Activated naive CD8-positive, alpha-beta T cell treated with anti-CD3 and anti-CD28 coated beads for 36 hours (primary cell): Measurements from ENCODE around the gene BMERB1. TPM values are rescaled to one million over a fixed set of nuclear protein-coding genes. Genes with fewer than 3 reads are reported as not detected.
"Not testable (repeated sequence)": the region's sequence is repeated elsewhere in the genome, so short reads cannot be mapped to it uniquely, and the experiment has no call there.

Experiments used
- DNase-seq: peaks from one replicate; pipeline ENCODE4 v3.0.0; 2021
- H3K27ac Mint-ChIP-seq: one replicate; pipeline ENCODE4 v1.8.0; 2022; ENCODE audit warnings: mild to moderate bottlenecking, moderate library complexity, mixed read lengths
- H3K27me3 Mint-ChIP-seq: one replicate; pipeline ENCODE4 v1.8.0; 2022; ENCODE audit warnings: mild to moderate bottlenecking, mixed read lengths
- H3K36me3 Mint-ChIP-seq: one replicate; pipeline ENCODE4 v1.8.0; 2021; ENCODE audit warnings: mild to moderate bottlenecking, mixed read lengths
- H3K4me1 Mint-ChIP-seq: one replicate; pipeline ENCODE4 v1.8.0; 2021; ENCODE audit warnings: mixed read lengths
- H3K4me3 Mint-ChIP-seq: one replicate; pipeline ENCODE4 v1.8.0; 2022; ENCODE audit warnings: mild to moderate bottlenecking, moderate library complexity, mixed read lengths
- H3K9me3 Mint-ChIP-seq: one replicate; pipeline ENCODE4 v1.8.0; 2022; ENCODE audit warnings: mixed read lengths
- total RNA-seq, 2 experiments: library from RNA; stranded (reverse); gene quantifications; one replicate each; pipeline ENCODE4 v1.2.3, GENCODE V29; 2021

Gene BMERB1
- total RNA-seq, 2 experiments from 2014 or later = 19.9 to 24.8 TPM

DNA sequence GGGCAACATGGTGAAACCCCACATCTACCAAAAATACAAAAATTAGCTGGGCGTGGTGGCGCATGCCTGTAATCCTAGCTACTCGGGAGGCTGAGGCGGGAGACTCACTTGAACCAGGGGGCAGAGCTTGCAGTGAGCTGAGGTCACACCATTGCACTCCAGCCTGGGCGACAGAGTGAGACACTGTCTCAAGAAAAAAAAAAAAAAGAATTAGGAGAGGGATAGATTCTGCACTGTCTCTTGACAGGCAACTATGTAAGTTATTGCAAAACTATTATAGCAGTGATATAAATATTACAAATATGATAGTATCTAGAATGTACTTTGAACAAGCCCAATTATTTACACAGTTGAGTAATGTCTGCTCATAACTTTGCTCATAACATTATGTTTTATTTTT is 7.8 kb downstream of the BMERB1 start:
- H3K27me3 Mint-ChIP-seq, H3K4me1 Mint-ChIP-seq, H3K27ac Mint-ChIP-seq, H3K36me3 Mint-ChIP-seq, H3K9me3 Mint-ChIP-seq, DNase-seq, H3K4me3 Mint-ChIP-seq: not testable (repeated sequence)

DNA sequence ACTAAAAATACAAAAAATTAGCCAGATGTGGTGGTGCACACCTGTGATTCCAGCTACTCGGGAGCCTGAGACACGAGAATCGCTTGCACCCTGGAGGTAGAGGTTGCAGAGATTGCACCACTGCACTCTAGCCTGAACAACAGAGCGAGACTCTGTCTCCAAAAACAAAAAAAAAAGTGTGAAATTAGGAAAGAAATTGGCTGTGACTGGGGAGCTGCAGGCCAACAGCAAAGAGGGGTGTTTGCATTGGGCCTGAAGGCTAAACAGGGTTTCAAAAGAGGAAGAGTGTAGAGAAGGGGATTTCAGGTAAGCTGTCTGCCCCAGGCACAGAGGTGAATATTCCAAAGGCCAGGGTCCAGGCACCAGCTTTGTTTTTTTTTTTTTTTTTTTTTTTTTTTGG is 9.4 kb downstream of the BMERB1 start:
- Mint-ChIP-seq H3K4me1 (peaks cover 8% of the 10 kb centered on the region), H3K4me3 (no peak overlapping the region), H3K27ac (no peak overlapping the region), H3K9me3 (peaks cover 8% of the 10 kb centered on the region), H3K36me3 (peaks cover 12% of the 10 kb centered on the region), H3K27me3 (no peaks in the 10 kb centered on the region)
- DNase-seq = no peak

DNA sequence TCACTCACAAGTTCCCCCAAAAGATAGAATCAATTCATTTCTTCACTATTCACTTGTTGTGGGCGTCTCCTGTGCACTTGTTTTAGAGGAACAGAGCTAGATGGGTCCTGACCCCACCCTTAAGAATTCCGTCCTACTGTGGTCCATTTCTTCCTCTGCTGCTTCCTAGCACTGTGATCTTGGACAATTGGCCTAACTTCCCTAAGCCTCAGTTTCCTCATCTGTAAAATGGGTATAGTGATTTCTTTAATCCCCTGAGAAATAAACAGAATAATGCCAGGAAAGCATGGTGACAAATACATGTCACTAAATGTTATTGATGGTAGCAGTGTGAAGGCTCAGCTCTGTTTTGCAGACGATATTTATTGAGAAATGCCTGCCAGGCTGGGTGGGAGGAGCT is 9.9 kb downstream of the BMERB1 start:
- H3K4me3 Mint-ChIP-seq = no peak overlapping the region
- peaks cover 6% of the 10 kb centered on the region for H3K4me1 Mint-ChIP-seq
- H3K27ac Mint-ChIP-seq = no peak overlapping the region
- H3K9me3 Mint-ChIP-seq = peaks cover 8% of the 10 kb centered on the region
- no peaks in the 10 kb centered on the region for H3K27me3 Mint-ChIP-seq
- no peak for DNase-seq
- peaks cover 12% of the 10 kb centered on the region for H3K36me3 Mint-ChIP-seq

DNA sequence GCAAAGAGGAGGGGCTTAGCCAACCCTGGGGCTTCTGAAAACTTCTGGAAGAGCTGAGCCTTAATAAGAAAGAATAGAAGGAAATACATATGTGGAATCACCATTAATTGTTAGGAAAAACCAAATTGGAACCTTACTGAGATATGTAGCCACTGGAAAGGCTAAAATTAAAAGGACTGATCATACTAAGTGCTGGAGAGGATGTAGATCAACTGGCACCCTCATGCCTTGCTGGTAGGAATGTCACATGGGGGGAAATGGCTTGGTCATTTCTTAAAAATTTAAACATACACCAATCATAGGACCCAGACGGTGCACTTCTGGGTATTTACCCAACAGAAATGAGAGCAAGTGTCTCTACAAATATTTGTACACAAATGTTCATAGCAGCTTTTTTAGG is 11.1 kb downstream of the BMERB1 start:
- Mint-ChIP-seq H3K36me3 (peaks cover 12% of the 10 kb centered on the region), H3K4me1 (peaks cover 3% of the 10 kb centered on the region), H3K27ac (no peak overlapping the region), H3K4me3 (no peak overlapping the region), H3K27me3 (no peaks in the 10 kb centered on the region), H3K9me3 (peaks cover 8% of the 10 kb centered on the region)
- no peak for DNase-seq

DNA sequence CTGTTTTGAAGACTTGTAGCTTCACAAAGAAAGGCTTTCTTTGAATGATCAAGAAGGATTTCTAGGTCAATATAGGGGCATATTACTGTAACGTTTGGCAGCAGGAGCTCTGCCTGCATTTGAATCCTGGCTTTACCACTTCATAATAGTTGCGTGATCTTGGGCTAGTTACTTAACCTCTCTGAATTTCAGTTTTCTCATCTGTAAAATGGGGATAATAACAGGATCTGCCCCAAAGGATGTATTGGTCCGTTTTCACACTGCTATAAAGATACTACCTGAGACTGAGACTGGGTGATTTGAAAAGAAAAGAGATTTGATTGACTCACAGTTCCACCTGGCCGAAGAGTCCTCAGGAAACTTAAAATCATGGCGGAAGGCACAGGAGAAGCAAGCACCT is 12.5 kb downstream of the BMERB1 start:
- peaks cover 8% of the 10 kb centered on the region for H3K9me3 Mint-ChIP-seq
- no peak for DNase-seq
- H3K4me3 Mint-ChIP-seq = no peak overlapping the region
- H3K27ac Mint-ChIP-seq = no peak overlapping the region
- peaks cover 3% of the 10 kb centered on the region for H3K4me1 Mint-ChIP-seq
- H3K36me3 Mint-ChIP-seq = peaks cover 12% of the 10 kb centered on the region
- peaks cover under 1% of the 10 kb centered on the region for H3K27me3 Mint-ChIP-seq

DNA sequence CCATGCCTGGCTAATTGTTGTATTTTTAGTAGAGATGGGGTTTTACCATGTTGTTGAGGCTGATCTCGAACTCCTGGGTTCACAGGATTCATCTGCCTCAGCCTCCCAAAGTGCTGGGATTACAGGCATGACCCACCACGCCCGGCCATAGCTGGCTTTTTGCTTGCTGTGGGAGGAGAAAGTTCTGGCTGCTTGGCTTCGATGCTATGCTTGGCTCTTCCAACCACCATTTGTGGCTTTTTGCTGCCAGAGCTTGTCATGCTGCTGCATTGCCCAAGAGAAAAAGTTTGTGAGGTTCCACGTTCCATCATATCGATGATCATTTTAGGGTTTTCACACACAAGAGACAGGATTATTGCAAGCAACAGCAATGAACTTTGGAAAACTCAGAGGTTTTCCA is 16.2 kb downstream of the BMERB1 start:
- Mint-ChIP-seq H3K4me3 (no peak overlapping the region), H3K27ac (no peak overlapping the region), H3K9me3 (peaks cover 1% of the 10 kb centered on the region), H3K36me3 (peaks cover 8% of the 10 kb centered on the region), H3K27me3 (peaks cover 8% of the 10 kb centered on the region), H3K4me1 (peaks cover 3% of the 10 kb centered on the region)
- DNase-seq = no peak

DNA sequence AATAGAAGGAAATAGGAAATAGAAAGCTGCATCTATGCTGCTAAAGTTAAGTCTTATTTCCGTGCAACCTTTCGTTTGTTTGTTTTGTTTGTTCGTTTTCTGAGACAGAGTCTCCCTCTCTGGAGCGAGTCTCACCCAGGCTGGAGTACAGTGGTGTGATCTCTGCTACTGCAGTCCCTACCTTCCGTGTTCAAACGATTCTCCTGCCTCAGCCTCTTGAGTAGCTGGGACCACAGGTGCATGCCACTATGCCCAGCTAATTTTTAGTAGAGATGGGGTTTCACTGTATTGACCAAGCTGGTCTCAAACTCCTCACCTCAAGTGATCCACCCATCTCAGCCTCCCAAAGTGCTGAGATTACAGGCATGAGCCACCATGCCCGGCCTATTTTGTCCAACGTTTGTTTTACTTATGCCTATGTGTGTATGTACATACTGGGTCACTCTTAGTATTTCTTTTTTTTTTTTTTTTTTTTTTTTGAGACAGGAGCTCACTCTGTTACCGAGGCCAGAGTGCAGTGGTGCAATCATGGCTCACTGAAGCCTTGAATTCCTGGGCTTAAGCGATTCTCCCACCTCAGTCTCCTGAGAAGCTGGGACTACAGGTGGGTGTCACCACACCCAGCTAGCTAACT is 16.8 kb downstream of the BMERB1 start:
- Mint-ChIP-seq H3K36me3 (peaks cover 8% of the 10 kb centered on the region), H3K27ac (no peak overlapping the region), H3K27me3 (peaks cover 8% of the 10 kb centered on the region), H3K9me3 (no peaks in the 10 kb centered on the region), H3K4me1 (peaks cover 3% of the 10 kb centered on the region), H3K4me3 (no peak overlapping the region)
- no peak for DNase-seq

DNA sequence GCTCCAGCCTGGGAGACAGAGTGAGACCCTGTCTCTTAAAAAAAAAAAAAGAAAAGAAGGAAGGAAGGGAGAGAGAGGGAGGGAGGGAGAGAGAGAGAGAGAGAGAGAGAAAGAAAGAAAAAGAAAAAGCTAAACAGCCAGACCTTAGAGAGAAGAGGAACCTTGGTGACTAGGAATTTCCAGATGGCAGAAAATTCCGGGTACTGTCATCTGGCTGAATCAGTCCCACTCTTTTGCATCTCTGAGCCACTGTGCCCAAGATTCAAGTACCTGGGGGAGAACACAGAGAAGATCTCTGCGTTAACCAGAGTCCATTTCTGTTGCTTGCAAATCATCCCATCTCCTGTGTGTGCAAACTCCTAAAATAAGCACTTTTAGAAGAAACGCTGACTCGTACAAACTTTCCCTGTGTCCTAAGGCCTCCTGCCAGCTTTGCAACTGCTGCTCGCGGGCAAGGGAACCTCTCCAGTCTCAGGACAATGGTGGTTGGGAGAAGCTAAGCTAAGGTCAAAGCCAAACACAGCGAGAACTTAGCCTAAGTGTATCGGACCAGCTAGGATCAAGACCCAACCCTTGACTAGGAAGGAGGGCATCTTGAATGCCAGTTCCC is 18.0 kb downstream of the BMERB1 start:
- H3K27ac Mint-ChIP-seq = no peak overlapping the region
- no peaks in the 10 kb centered on the region for H3K4me1 Mint-ChIP-seq

DNA sequence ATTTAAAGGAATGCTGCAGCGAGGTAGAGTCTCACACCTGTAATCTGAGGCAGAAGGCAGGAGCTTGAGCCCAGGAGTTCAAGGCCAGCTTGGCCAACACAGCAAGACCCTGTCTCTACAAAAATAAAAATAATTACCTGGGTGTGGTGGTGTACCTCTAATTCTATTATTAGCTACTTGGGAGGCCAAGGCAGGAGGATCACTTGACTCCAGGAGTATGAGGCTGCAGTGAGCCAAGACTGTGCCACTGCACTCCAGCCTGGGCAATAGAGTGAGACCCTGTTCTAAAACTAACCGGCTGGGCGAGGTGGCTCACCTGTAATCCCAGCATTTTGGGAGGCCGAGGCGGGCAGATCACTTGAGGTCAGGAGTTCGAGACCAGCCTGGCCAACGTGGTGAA is 18.9 kb downstream of the BMERB1 start:
- H3K4me3 Mint-ChIP-seq, H3K27ac Mint-ChIP-seq, H3K36me3 Mint-ChIP-seq, DNase-seq, H3K9me3 Mint-ChIP-seq, H3K4me1 Mint-ChIP-seq: not testable (repeated sequence)
- H3K27me3 Mint-ChIP-seq = peaks cover 12% of the 10 kb centered on the region

More for the DNA sequence above, 18.0 kb downstream of the BMERB1 start:
- Mint-ChIP-seq H3K36me3 (peaks cover 3% of the 10 kb centered on the region), H3K4me3 (no peak overlapping the region), H3K27me3 (peaks cover 8% of the 10 kb centered on the region), H3K9me3 (no peaks in the 10 kb centered on the region)
- no peak for DNase-seq

DNA sequence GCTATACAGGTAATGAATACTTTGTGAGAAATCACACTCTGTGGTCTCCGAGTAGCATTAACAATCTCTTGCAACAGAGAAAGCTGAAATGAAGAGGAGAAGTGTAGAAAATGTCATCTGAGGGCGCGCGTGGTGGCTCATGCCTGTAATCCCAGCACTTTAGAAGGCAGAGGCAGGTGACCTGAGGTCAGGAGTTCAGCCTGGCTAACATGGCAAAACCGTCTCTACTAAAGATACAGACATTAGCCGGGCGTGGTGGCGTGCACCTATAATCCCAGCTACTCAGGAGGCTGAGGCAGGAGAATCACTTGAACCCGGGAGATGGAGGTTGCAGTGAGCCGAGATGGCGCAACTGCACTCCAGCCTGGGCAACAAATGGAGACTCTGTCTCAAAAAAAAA is 20.5 kb downstream of the BMERB1 start:
- not testable (repeated sequence) for H3K4me1 Mint-ChIP-seq, H3K27ac Mint-ChIP-seq, DNase-seq, H3K4me3 Mint-ChIP-seq, H3K9me3 Mint-ChIP-seq, H3K36me3 Mint-ChIP-seq
- peaks cover 12% of the 10 kb centered on the region for H3K27me3 Mint-ChIP-seq

DNA sequence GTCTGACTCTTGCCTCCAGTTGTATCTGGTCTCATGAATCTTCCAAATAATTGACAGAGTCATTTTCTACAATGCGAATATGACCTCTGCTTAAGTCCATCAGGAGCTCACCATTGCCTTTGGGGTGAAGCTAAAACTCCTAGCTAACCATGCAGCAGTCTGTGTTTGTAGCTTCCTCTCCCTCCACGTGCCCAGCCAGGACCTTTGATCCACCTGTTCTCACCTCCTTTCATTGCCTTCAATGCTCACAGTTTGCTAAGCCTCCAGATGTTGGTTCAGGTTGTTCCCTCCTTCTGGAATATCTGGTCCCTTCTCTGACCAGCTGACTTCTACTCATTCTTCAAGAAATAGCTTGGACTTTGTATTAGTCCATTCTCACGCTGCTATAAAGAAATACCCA is 23.0 kb downstream of the BMERB1 start:
- Mint-ChIP-seq H3K27me3 (peaks cover 8% of the 10 kb centered on the region), H3K27ac (no peak overlapping the region), H3K4me1 (peaks cover under 1% of the 10 kb centered on the region), H3K9me3 (no peaks in the 10 kb centered on the region), H3K4me3 (no peak overlapping the region), H3K36me3 (no peaks in the 10 kb centered on the region)
- no peak for DNase-seq

DNA sequence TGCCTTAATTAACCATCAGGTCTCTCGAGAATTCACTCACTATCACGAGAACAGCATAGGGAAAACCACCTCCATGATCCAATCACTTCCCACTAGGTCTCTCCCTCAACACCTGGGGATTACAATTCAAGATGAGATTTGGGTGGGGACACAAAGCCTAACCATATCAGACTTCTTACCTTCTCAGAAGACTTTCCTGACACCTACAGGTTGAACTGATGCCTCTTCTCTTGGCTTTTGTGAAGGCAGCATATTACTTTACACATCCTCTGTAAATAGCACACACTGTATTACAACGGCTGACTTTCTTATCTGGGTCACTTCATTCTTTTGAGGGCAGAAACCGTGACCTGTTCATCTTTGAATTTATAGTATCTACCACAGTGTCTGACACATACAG is 23.6 kb downstream of the BMERB1 start:
- no peak for DNase-seq
- Mint-ChIP-seq H3K36me3 (no peaks in the 10 kb centered on the region), H3K27ac (no peak overlapping the region), H3K4me3 (no peak overlapping the region), H3K27me3 (peaks cover 8% of the 10 kb centered on the region), H3K4me1 (peaks cover 2% of the 10 kb centered on the region), H3K9me3 (no peaks in the 10 kb centered on the region)

DNA sequence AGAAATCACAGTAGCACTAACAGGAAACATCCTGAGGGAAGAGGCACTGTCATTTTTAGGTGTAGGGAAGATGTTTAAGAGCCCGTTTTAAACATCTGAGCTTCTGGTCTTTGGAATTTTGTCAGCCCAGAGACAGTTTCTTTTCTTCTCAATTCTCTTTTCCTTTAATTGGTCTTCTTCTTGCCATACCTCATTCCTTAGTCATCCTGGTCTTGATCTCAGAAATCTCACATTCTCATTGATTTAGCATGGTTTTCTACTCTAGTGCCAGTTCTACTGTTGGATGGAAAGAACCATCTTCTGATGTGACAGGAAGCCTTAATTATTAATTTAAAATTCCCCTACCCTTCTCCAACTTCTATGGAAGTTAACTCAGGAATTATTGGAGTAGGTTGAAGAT is 25.4 kb downstream of the BMERB1 start:
- DNase-seq = no peak
- peaks cover 6% of the 10 kb centered on the region for H3K27me3 Mint-ChIP-seq
- no peak overlapping the region for H3K27ac Mint-ChIP-seq
- H3K4me1 Mint-ChIP-seq = peaks cover 2% of the 10 kb centered on the region
- no peak overlapping the region for H3K4me3 Mint-ChIP-seq
- H3K9me3 Mint-ChIP-seq = no peaks in the 10 kb centered on the region
- no peaks in the 10 kb centered on the region for H3K36me3 Mint-ChIP-seq

DNA sequence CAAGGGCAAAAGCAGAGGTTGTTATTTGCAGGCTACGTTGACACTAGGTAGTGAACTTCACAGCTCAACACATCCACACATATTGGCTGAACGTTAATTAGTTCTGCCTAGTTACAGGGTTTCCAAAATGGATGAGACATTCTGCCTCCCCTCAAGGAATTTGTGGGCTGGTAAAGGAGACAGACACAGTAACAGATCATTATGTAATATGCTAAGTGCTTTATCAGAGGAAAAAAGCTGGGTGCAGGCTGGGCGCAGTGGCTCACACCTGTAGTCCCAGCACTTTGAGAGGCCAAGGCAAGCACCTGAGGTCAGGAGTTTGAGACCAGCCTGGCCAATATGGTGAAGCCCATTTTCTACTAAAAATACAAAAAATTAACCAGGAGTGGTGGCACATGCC is 26.2 kb downstream of the BMERB1 start:
- H3K9me3 Mint-ChIP-seq = no peaks in the 10 kb centered on the region
- H3K36me3 Mint-ChIP-seq = no peaks in the 10 kb centered on the region
- peaks cover 4% of the 10 kb centered on the region for H3K27me3 Mint-ChIP-seq
- no peak overlapping the region for H3K27ac Mint-ChIP-seq
- no peak for DNase-seq
- no peak overlapping the region for H3K4me3 Mint-ChIP-seq
- H3K4me1 Mint-ChIP-seq = peaks cover 2% of the 10 kb centered on the region

DNA sequence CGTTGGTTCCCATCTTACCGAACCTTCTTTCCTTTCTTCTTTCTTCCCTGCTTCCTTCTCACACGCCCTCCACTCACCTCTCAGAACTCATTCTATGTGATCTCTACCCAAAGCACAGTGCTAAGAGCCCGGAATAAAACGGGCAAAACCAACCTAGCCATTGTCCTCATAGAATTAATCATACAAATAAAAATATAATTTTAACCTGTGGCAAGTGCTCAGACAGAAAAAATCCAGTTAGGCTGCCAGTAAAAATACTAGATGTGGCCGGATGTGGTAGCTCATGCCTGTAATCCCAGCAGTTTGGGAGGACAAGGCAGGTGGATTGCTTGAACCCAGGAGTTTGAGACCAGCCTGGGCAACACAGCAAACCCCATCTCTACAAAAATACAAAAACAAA is 27.0 kb downstream of the BMERB1 start:
- H3K4me1 Mint-ChIP-seq = peaks cover 2% of the 10 kb centered on the region
- DNase-seq = no peak
- no peak overlapping the region for H3K4me3 Mint-ChIP-seq
- peaks cover 3% of the 10 kb centered on the region for H3K9me3 Mint-ChIP-seq
- no peaks in the 10 kb centered on the region for H3K36me3 Mint-ChIP-seq
- peaks cover 4% of the 10 kb centered on the region for H3K27me3 Mint-ChIP-seq
- no peak overlapping the region for H3K27ac Mint-ChIP-seq

DNA sequence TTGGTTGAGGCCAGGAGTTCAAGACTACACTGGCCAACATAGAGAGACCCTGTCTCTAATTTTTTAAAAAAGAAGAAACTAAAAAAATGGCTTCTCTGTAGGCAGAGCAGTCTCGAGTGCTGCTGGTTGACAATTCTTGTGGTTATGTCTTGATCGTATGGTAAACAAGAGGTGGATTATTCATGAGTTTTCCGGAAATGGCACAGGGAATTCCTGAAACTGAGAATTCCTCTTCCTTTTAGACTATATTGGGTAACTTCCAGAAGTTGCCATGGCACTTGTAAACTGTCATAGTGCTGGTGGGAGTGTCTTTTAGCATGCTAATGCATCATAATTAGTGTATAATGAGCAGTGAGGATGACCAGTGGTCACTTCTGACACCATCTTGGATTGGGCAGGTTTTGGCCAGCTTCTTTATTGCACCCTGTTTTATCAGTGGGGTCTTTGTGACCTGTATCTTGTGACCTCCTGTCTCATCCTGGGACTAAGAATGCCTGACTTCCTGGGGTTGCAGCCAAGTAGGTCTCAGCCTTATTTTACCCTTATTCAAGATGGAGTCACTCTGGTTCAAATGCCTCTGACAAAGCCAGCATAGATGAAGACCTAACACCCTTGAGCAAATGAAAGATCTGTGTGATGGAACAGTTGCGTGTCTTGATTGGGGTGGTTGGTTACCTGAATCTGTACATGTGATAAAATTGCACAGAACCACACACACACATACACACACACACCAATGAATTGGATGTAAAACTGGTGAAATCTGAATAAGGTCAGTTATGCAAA is 30.2 kb downstream of the BMERB1 start:
- Mint-ChIP-seq H3K9me3 (peaks cover 13% of the 10 kb centered on the region), H3K36me3 (no peaks in the 10 kb centered on the region), H3K4me1 (peaks cover 2% of the 10 kb centered on the region), H3K4me3 (no peak overlapping the region), H3K27me3 (no peaks in the 10 kb centered on the region), H3K27ac (no peak overlapping the region)
- DNase-seq = no peak
